Calu3 (cell line): Measurements from ENCODE around the gene CPEB3. TPM values are rescaled to one million over a fixed set of nuclear protein-coding genes. Genes with fewer than 3 reads are reported as not detected.

Source experiments
- BruUV-seq: library from RNA; stranded (reverse); fragments of 400-500 nt; replicated peaks from 2 replicates; lab custom pipeline; 2021; lab: Mats Ljungman, UMichigan
- CTCF ChIA-PET: fragments of 300-600 bp; sonication (Branson Sonifier 250); formaldehyde crosslinking; loops from one replicate; lab custom pipeline; 2022; ENCODE audit warnings: antibody characterized with exemption; lab: Charles Lee
- DNase-seq: peaks from one replicate; pipeline ENCODE4 v3.0.0; 2022
- H3K27ac Mint-ChIP-seq: one replicate; pipeline ENCODE4 v1.8.0; 2022; ENCODE audit warnings: mixed read lengths; ENCODE audit not compliant: unreplicated experiment
- H3K27me3 Mint-ChIP-seq: one replicate; pipeline ENCODE4 v1.8.0; 2022; ENCODE audit warnings: mixed read lengths; ENCODE audit not compliant: unreplicated experiment
- H3K36me3 Mint-ChIP-seq: one replicate; pipeline ENCODE4 v1.8.0; 2022; ENCODE audit warnings: mild to moderate bottlenecking, moderate library complexity, mixed read lengths; ENCODE audit not compliant: insufficient read depth, unreplicated experiment
- H3K4me1 Mint-ChIP-seq: one replicate; pipeline ENCODE4 v1.8.0; 2022; ENCODE audit warnings: mild to moderate bottlenecking, low read depth, mixed read lengths; ENCODE audit not compliant: unreplicated experiment
- H3K4me3 Mint-ChIP-seq: one replicate; pipeline ENCODE4 v1.8.0; 2022; ENCODE audit warnings: mild to moderate bottlenecking, low read depth, moderate library complexity, mixed read lengths; ENCODE audit not compliant: unreplicated experiment
- H3K9me3 Mint-ChIP-seq: one replicate; pipeline ENCODE4 v1.8.0; 2022; ENCODE audit warnings: low read depth, mixed read lengths; ENCODE audit not compliant: unreplicated experiment
- intact Hi-C: fragments of 100-400 bp; cut with micrococcal nuclease; formaldehyde crosslinking; loops from one replicate; pipeline ENCODE4 v1.10.0; 2022; ENCODE audit not compliant: unreplicated experiment
- total RNA-seq: library from RNA; stranded (reverse); gene quantifications from 2 replicates; pipeline ENCODE4 v1.2.3, GENCODE V29; 2022
- TF ChIP-seq, protein P1 (sequence below): fragments of 200-600 bp; IDR thresholded peaks from one replicate; pipeline ENCODE4 v1.8.0; 2022; ENCODE audit warnings: antibody characterized with exemption; ENCODE audit not compliant: unreplicated experiment

The CPEB3 gene
- total RNA-seq, 1 experiment from 2014 or later = 2.8 TPM

DNA sequence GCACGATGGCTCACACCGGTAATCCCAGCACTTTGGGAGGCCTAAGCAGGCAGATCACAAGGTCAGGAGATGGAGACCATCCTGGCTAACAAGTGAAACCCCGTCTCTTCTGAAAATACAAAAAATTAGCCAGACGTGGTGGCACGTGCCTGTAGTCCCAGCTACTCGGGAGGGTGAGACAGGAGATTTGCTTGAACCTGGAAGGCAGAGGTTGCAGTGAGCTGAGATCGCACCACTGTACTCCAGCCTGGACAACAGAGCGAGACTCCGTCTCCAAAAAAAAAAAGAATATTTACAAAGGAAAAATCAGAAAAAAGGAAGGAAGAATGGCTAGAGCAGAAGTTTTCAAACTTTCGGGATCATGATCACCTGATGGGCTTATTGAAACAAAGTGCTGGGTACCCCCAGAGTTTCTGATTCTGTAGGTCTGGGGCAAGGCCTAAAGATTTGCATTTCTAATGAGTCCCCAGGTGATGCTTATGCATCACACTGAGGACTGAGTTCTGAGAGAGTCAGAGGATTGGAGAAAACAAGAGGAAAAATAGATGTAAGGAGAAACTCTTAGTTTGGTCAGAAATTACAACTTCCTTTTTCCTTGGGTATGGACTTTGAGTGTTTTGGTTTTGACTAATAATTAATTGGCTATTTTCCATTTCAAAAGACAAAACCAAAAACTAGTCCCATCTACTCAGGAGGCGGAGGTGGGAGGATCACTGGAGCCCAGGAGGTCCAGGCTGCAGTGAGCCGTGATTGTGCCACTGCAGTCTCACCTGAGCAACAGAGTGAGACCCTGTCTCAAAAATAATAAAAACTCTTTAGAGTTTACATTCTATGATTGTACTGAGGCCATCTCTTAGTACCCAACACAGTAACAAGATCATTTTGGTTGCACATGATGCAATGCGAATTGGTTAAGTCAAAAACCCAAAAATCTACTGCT lies 14.5 kb upstream of the CPEB3 start:
- intact Hi-C loops = no loop called here
- BruUV-seq = no TSS peak
- H3K27me3 Mint-ChIP-seq = no peaks in the 10 kb centered on the region
- H3K4me3 Mint-ChIP-seq = no peak overlapping the region
- DNase-seq = no peak
- peaks cover 20% of the 10 kb centered on the region for H3K4me1 Mint-ChIP-seq
- H3K9me3 Mint-ChIP-seq = no peaks in the 10 kb centered on the region
- CTCF ChIA-PET = no interaction called here
- TF ChIP-seq, protein P1, sequence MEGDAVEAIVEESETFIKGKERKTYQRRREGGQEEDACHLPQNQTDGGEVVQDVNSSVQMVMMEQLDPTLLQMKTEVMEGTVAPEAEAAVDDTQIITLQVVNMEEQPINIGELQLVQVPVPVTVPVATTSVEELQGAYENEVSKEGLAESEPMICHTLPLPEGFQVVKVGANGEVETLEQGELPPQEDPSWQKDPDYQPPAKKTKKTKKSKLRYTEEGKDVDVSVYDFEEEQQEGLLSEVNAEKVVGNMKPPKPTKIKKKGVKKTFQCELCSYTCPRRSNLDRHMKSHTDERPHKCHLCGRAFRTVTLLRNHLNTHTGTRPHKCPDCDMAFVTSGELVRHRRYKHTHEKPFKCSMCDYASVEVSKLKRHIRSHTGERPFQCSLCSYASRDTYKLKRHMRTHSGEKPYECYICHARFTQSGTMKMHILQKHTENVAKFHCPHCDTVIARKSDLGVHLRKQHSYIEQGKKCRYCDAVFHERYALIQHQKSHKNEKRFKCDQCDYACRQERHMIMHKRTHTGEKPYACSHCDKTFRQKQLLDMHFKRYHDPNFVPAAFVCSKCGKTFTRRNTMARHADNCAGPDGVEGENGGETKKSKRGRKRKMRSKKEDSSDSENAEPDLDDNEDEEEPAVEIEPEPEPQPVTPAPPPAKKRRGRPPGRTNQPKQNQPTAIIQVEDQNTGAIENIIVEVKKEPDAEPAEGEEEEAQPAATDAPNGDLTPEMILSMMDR = no peak
- H3K27ac Mint-ChIP-seq = no peak overlapping the region
- H3K36me3 Mint-ChIP-seq = no peaks in the 10 kb centered on the region

DNA sequence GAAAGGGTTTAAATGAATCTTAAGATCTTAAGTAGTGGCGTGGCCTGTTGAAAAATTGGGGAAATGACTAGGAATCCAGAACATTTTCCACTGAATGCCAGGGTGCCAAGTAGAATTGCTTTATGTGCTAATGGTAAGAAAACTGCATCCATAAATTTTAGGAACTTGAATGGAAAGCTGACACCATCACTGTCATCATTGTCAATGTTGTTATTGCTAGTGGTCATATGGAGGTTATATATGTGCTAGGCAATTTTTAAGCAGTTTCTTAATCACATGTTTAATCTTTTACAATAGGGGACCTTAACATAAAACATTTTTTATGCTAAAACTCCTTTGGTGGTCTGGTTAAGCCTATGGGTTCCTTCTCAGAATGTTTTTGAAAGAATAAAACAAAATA lies 13.2 kb upstream of the CPEB3 start:
- TF ChIP-seq, protein P1 = no peak
- H3K36me3 Mint-ChIP-seq = no peaks in the 10 kb centered on the region
- no peak overlapping the region for H3K27ac Mint-ChIP-seq
- intact Hi-C loops = no loop called here
- H3K4me1 Mint-ChIP-seq = peaks cover 27% of the 10 kb centered on the region
- DNase-seq = no peak
- CTCF ChIA-PET = no interaction called here
- no peaks in the 10 kb centered on the region for H3K27me3 Mint-ChIP-seq
- no peaks in the 10 kb centered on the region for H3K9me3 Mint-ChIP-seq
- BruUV-seq = no TSS peak
- H3K4me3 Mint-ChIP-seq = no peak overlapping the region

DNA sequence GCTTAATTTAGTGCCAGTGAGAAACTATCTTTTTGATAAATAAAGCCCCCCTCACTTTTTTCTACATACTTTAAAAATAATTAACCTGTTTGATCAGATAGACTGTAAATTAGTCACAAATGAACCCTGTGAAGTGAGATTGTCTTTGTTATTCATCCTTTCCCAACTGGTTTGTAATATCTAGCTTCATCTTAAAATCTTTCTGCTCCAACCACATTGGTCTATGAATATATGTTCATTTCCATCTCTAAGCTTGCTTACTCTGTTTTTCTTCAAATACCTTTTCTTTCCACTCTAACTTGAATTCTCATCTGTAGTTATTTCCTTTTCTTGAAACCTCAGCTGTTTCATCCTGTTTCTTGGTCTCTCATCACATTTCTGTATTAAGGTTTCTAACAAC lies 12.2 kb upstream of the CPEB3 start:
- no peaks in the 10 kb centered on the region for H3K9me3 Mint-ChIP-seq
- H3K4me3 Mint-ChIP-seq = no peak overlapping the region
- no peak for DNase-seq
- no peaks in the 10 kb centered on the region for H3K36me3 Mint-ChIP-seq
- intact Hi-C loops = no loop called here
- no peak overlapping the region for H3K27ac Mint-ChIP-seq
- TF ChIP-seq, protein P1 = no peak
- no TSS peak for BruUV-seq
- CTCF ChIA-PET = interaction anchor here (0.5 kb wide), 2 partner anchors 42 to 1066 kb away, joined by 3 to 8 read pairs; no protein-coding TSS in a partner anchor
- H3K27me3 Mint-ChIP-seq = no peaks in the 10 kb centered on the region
- peaks cover 35% of the 10 kb centered on the region for H3K4me1 Mint-ChIP-seq

DNA sequence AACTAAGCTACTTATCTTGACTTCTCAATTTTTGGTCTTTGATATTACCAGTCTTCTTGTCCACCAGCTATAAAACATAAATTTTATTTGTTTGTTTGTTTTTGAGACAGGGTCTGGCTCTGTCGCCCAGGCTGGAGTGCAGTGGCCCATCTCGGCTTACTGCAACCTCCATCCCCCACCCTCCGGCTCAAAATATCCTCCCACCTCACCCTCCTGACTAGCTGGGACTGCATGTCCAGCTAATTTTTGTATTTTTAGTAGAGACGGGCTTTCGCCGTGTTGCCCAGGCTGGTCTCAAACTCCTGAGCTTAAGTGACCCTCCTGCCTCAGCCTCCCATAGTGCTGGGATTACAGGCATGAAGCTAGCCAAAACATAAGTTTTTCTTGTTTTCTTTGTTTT lies 7.6 kb upstream of the CPEB3 start:
- Mint-ChIP-seq H3K4me3 (no peak overlapping the region), H3K36me3 (no peaks in the 10 kb centered on the region), H3K27ac (no peak overlapping the region), H3K27me3 (no peaks in the 10 kb centered on the region), H3K9me3 (no peaks in the 10 kb centered on the region), H3K4me1 (peaks cover 29% of the 10 kb centered on the region)
- CTCF ChIA-PET = no interaction called here
- no peak for DNase-seq
- TF ChIP-seq, protein P1 = no peak
- intact Hi-C loops = no loop called here
- BruUV-seq = no TSS peak
